ENCODE measurements around the gene WWOX.

Gene WWOX

GRCh38 chr16:78118469-78119025 is 19.1 kb downstream of the WWOX start:
- no peak for TF ChIP-seq CTCF (IDR thresholded peaks at IDR 0.05; ENCODE audit: insufficient read depth, low read length, poor library complexity, severe bottlenecking)
- Histone ChIP-seq H3K27me3 (replicated peaks; ENCODE audit: control insufficient read depth, insufficient read depth, low read length) (no peaks in the 10 kb centered on the region), H3K4me3 (replicated peaks; ENCODE audit: low read depth, low read length) (no peak overlapping the region), H3K36me3 (ENCODE audit: control insufficient read depth, insufficient read depth, low read length) (peaks cover 3% of the 10 kb centered on the region)
- no peak for DNase-seq (ENCODE audit: extremely low read depth, insufficient read length)

- Histone ChIP-seq H3K36me3 (ENCODE audit: control insufficient read depth, insufficient read depth, low read length) (no peaks in the 10 kb centered on the region), H3K4me3 (replicated peaks; ENCODE audit: low read depth, low read length) (no peak overlapping the region), H3K27me3 (replicated peaks; ENCODE audit: control insufficient read depth, insufficient read depth, low read length) (no peaks in the 10 kb centered on the region)
- DNase-seq (ENCODE audit: extremely low read depth, insufficient read length): peak; percentile 36
- TF ChIP-seq CTCF (IDR thresholded peaks at IDR 0.05; ENCODE audit: insufficient read depth, low read length, poor library complexity, severe bottlenecking): no peak
Measured at GRCh38 chr16:78122774-78123315, 23.4 kb downstream of the WWOX start.

GRCh38 chr16:78125112-78125844 is 25.8 kb downstream of the WWOX start:
- H3K27me3 ChIP-seq (replicated peaks; ENCODE audit: control insufficient read depth, insufficient read depth, low read length): no peaks in the 10 kb centered on the region
- DNase-seq (ENCODE audit: extremely low read depth, insufficient read length): no peak
- H3K4me3 ChIP-seq (replicated peaks; ENCODE audit: low read depth, low read length): no peak overlapping the region
- no peaks in the 10 kb centered on the region for H3K36me3 ChIP-seq (ENCODE audit: control insufficient read depth, insufficient read depth, low read length)
- TF ChIP-seq CTCF (IDR thresholded peaks at IDR 0.05; ENCODE audit: insufficient read depth, low read length, poor library complexity, severe bottlenecking): no peak

GRCh38 chr16:78126662-78127061 is 27.2 kb downstream of the WWOX start:
- DNase-seq (ENCODE audit: extremely low read depth, insufficient read length): no peak
- no peak for TF ChIP-seq CTCF (IDR thresholded peaks at IDR 0.05; ENCODE audit: insufficient read depth, low read length, poor library complexity, severe bottlenecking)

GRCh38 chr16:78127130-78127529 is 27.7 kb downstream of the WWOX start:
- H3K4me3 ChIP-seq (replicated peaks; ENCODE audit: low read depth, low read length): no peak overlapping the region
- H3K36me3 ChIP-seq (ENCODE audit: control insufficient read depth, insufficient read depth, low read length): no peaks in the 10 kb centered on the region
- TF ChIP-seq CTCF (IDR thresholded peaks at IDR 0.05; ENCODE audit: insufficient read depth, low read length, poor library complexity, severe bottlenecking): no peak
- H3K27me3 ChIP-seq (replicated peaks; ENCODE audit: control insufficient read depth, insufficient read depth, low read length): no peaks in the 10 kb centered on the region
- no peak for DNase-seq (ENCODE audit: extremely low read depth, insufficient read length)

More at GRCh38 chr16:78126662-78127061, 27.2 kb downstream of the WWOX start:
- no peaks in the 10 kb centered on the region for H3K27me3 ChIP-seq (replicated peaks; ENCODE audit: control insufficient read depth, insufficient read depth, low read length)
- H3K36me3 ChIP-seq (ENCODE audit: control insufficient read depth, insufficient read depth, low read length): no peaks in the 10 kb centered on the region
- no peak overlapping the region for H3K4me3 ChIP-seq (replicated peaks; ENCODE audit: low read depth, low read length)
